GM18867 (cell line): Measurements from ENCODE around the gene DCHS2.

Experiments used
- ATAC-seq: cut with Tn5 transposase; IDR thresholded peaks from one replicate; pipeline ENCODE4 v1.9.1; 2021; ENCODE audit warnings: mild to moderate bottlenecking, moderate library complexity; ENCODE audit not compliant: unreplicated experiment

DCHS2 gene

GRCh38 chr4:154489558-154490233 is 1.9 kb downstream of the DCHS2 start:
- ATAC-seq: no peak

GRCh38 chr4:154487145-154487544 is 4.5 kb downstream of the DCHS2 start:
- no peak for ATAC-seq

GRCh38 chr4:154485127-154485773 is 6.3 kb downstream of the DCHS2 start:
- ATAC-seq: peak; percentile 99

GRCh38 chr4:154478547-154478946 is 13.1 kb downstream of the DCHS2 start:
- ATAC-seq: peak; percentile 38

- peak; percentile 85 for ATAC-seq
These were observed 13.5 kb downstream of the DCHS2 start for GRCh38 chr4:154478128-154478527.

GRCh38 chr4:154476232-154476631 is 15.4 kb downstream of the DCHS2 start:
- no peak for ATAC-seq

- no peak for ATAC-seq
These were observed 15.8 kb downstream of the DCHS2 start for GRCh38 chr4:154475820-154476219.

GRCh38 chr4:154473497-154473896 is 18.1 kb downstream of the DCHS2 start:
- no peak for ATAC-seq

- ATAC-seq: no peak
These were observed 18.7 kb downstream of the DCHS2 start for GRCh38 chr4:154472858-154473257.

- ATAC-seq: peak; percentile 66
These were observed 19.9 kb downstream of the DCHS2 start for GRCh38 chr4:154471526-154472331.

- peak; percentile 80 for ATAC-seq
These were observed 20.6 kb downstream of the DCHS2 start for GRCh38 chr4:154471032-154471431.

GRCh38 chr4:154467886-154468285 is 23.7 kb downstream of the DCHS2 start:
- ATAC-seq: no peak

GRCh38 chr4:154466336-154466735 is 25.3 kb downstream of the DCHS2 start:
- no peak for ATAC-seq

- ATAC-seq: no peak
These were observed 26.5 kb downstream of the DCHS2 start for GRCh38 chr4:154465085-154465484.

- no peak for ATAC-seq
These were observed 26.9 kb downstream of the DCHS2 start for GRCh38 chr4:154464654-154465053.

- no peak for ATAC-seq
These were observed 29.4 kb downstream of the DCHS2 start for GRCh38 chr4:154462081-154462810.

GRCh38 chr4:154457471-154457870 is 34.1 kb downstream of the DCHS2 start:
- ATAC-seq: no peak

- no peak for ATAC-seq
These were observed 34.7 kb downstream of the DCHS2 start for GRCh38 chr4:154456889-154457288.

GRCh38 chr4:154456240-154456639 is 35.4 kb downstream of the DCHS2 start:
- ATAC-seq: no peak

- no peak for ATAC-seq
These were observed 36.5 kb downstream of the DCHS2 start for GRCh38 chr4:154455111-154455510.

GRCh38 chr4:154454710-154455109 is 36.9 kb downstream of the DCHS2 start:
- ATAC-seq: no peak
